Fibroblast of the conjunctiva (primary cell): Measurements from ENCODE around the gene LIMS1.
A peak's percentile ranks its signal among the peaks of the same experiment; 100 is the strongest.
"Not testable (repeated sequence)": the region's sequence is repeated elsewhere in the genome, so short reads cannot be mapped to it uniquely, and the experiment has no call there.

Experiments used
- DNase-seq: peaks from one replicate; pipeline ENCODE4 v3.0.0-alpha.2; 2010; ENCODE audit warnings: low read depth

The LIMS1 gene

GRCh38 chr2:108664089-108664488, 129.8 kb downstream of the LIMS1 start:
- not testable (repeated sequence) for DNase-seq

GRCh38 chr2:108664979-108665378, 130.7 kb downstream of the LIMS1 start:
- DNase-seq: not testable (repeated sequence)

GRCh38 chr2:108665975-108666374, 131.7 kb downstream of the LIMS1 start:
- not testable (repeated sequence) for DNase-seq

- peak; percentile 9 for DNase-seq
These were observed 132.9 kb downstream of the LIMS1 start for GRCh38 chr2:108667140-108667539.

GRCh38 chr2:108670282-108670681, 136.0 kb downstream of the LIMS1 start:
- not testable (repeated sequence) for DNase-seq

- not testable (repeated sequence) for DNase-seq
These were observed 138.0 kb downstream of the LIMS1 start for GRCh38 chr2:108672200-108672805.

- not testable (repeated sequence) for DNase-seq
These were observed 142.3 kb downstream of the LIMS1 start for GRCh38 chr2:108676522-108676921.

GRCh38 chr2:108677239-108677744, 143.0 kb downstream of the LIMS1 start:
- not testable (repeated sequence) for DNase-seq

GRCh38 chr2:108678198-108678651, 144.0 kb downstream of the LIMS1 start:
- peak; percentile 30 for DNase-seq

- DNase-seq: not testable (repeated sequence)
These were observed 146.5 kb downstream of the LIMS1 start for GRCh38 chr2:108680805-108681204.

- DNase-seq: not testable (repeated sequence)
These were observed 154.8 kb downstream of the LIMS1 start for GRCh38 chr2:108688818-108689756.

- DNase-seq: not testable (repeated sequence)
These were observed 155.7 kb downstream of the LIMS1 start for GRCh38 chr2:108690001-108690400.

- DNase-seq: no peak
These were observed 157.2 kb downstream of the LIMS1 start for GRCh38 chr2:108691447-108691846.

- no peak for DNase-seq
These were observed 166.9 kb downstream of the LIMS1 start for GRCh38 chr2:108701208-108701607.

- no peak for DNase-seq
These were observed 167.5 kb downstream of the LIMS1 start for GRCh38 chr2:108701806-108702205.

GRCh38 chr2:108704871-108705270, 170.6 kb downstream of the LIMS1 start:
- DNase-seq: no peak

- DNase-seq: no peak
These were observed 173.0 kb downstream of the LIMS1 start for GRCh38 chr2:108707300-108707699.

- not testable (repeated sequence) for DNase-seq
These were observed 182.7 kb downstream of the LIMS1 start for GRCh38 chr2:108716971-108717370.

GRCh38 chr2:108719149-108720044, 185.1 kb downstream of the LIMS1 start, which contains the start of gene RANBP2:
TSS of gene RANBP2 (plus strand) at chr2:108719482. CDS start at chr2:108719607, 125 bp downstream.
- peak; percentile 98 for DNase-seq

- DNase-seq: not testable (repeated sequence)
These were observed 191.8 kb downstream of the LIMS1 start for GRCh38 chr2:108726048-108726447.

GRCh38 chr2:108734656-108735055, 200.4 kb downstream of the LIMS1 start:
- DNase-seq: not testable (repeated sequence)
